GM12864 (cell line): ENCODE measurements around the gene BPTF.
"Not testable (repeated sequence)": the region's sequence is repeated elsewhere in the genome, so short reads cannot be mapped to it uniquely, and the experiment has no call there.

Source experiments
- DNase-seq: peaks from one replicate; pipeline ENCODE4 v3.0.0-alpha.2; 2011; ENCODE audit warnings: low read depth
- H3K4me3 ChIP-seq: 2 replicates; pipeline ENCODE4 v1.5.1; 2011; ENCODE audit warnings: mild to moderate bottlenecking, low read depth, low read length, control low read depth
- TF ChIP-seq, protein P1 (sequence below): IDR thresholded peaks from 2 replicates; pipeline ENCODE4 v1.5.1; 2011; ENCODE audit warnings: low read depth, mild to moderate bottlenecking, moderate library complexity, low read length, control low read depth, inconsistent platforms; ENCODE audit errors: missing control alignments

Gene BPTF

GRCh38 chr17:67850991-67851631 lies 25.8 kb downstream of the BPTF start:
- no peak overlapping the region for H3K4me3 ChIP-seq

GRCh38 chr17:67853703-67854102 lies 28.4 kb downstream of the BPTF start:
- TF ChIP-seq, protein P1, sequence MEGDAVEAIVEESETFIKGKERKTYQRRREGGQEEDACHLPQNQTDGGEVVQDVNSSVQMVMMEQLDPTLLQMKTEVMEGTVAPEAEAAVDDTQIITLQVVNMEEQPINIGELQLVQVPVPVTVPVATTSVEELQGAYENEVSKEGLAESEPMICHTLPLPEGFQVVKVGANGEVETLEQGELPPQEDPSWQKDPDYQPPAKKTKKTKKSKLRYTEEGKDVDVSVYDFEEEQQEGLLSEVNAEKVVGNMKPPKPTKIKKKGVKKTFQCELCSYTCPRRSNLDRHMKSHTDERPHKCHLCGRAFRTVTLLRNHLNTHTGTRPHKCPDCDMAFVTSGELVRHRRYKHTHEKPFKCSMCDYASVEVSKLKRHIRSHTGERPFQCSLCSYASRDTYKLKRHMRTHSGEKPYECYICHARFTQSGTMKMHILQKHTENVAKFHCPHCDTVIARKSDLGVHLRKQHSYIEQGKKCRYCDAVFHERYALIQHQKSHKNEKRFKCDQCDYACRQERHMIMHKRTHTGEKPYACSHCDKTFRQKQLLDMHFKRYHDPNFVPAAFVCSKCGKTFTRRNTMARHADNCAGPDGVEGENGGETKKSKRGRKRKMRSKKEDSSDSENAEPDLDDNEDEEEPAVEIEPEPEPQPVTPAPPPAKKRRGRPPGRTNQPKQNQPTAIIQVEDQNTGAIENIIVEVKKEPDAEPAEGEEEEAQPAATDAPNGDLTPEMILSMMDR: no peak
- no peak overlapping the region for H3K4me3 ChIP-seq
- no peak for DNase-seq

More at GRCh38 chr17:67850991-67851631, 25.8 kb downstream of the BPTF start:
- TF ChIP-seq, protein P1: no peak
- no peak for DNase-seq

DNA sequence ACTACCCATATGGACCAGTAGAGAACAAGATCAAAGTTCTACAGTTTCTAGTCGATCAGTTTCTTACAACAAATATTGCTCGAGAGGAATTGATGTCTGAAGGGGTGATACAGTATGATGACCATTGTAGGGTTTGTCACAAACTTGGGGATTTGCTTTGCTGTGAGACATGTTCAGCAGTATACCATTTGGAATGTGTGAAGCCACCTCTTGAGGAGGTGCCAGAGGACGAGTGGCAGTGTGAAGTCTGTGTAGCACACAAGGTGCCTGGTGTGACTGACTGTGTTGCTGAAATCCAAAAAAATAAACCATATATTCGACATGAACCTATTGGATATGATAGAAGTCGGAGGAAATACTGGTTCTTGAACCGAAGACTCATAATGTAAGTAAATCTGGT lies 29.1 kb downstream of the BPTF start:
- TF ChIP-seq, protein P1: no peak
- DNase-seq: no peak
- no peak overlapping the region for H3K4me3 ChIP-seq

DNA sequence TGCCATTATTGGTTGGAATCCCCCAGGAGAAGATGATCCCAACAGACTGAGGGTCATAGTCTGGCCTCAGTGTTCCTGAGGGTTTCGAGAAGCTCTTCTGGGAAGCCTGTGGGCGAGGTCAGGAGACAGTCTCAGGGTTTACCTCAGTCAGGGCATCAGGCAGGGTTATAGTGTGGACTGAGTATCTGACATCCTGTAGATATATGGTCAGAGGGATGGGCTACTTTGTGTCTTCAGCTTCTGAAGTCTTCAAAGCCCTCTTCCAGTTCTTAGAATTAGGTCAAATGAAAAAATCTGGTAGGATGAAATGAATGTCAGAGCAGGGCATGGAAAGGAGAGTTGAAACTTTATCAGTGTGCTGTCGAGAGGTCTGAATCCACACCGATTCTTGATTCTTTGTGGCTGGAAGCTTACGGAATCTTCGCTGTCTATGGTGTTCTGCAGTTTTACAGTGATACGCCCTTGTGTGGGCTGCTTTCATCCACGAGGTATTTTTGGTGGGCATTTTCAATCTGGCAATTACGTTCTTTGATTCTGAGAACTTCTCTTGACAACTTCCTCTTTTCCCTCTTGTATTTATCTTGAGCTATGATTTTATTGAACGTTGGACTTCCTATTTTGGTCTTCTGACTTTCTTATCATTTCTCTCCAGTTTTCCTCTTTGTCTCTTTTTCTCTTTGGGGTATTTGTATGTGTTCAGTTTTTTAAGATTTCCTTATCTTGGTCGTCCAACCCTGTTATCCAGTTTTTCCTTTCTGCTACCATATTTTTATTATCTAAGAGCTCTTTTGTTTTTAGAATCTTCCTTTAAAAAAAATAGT lies 30.4 kb downstream of the BPTF start:
- DNase-seq: no peak
- no peak overlapping the region for H3K4me3 ChIP-seq
- TF ChIP-seq, protein P1: no peak

- not testable (repeated sequence) for H3K4me3 ChIP-seq, DNase-seq
Observed at GRCh38 chr17:67856402-67856801, 31.1 kb downstream of the BPTF start.

DNA sequence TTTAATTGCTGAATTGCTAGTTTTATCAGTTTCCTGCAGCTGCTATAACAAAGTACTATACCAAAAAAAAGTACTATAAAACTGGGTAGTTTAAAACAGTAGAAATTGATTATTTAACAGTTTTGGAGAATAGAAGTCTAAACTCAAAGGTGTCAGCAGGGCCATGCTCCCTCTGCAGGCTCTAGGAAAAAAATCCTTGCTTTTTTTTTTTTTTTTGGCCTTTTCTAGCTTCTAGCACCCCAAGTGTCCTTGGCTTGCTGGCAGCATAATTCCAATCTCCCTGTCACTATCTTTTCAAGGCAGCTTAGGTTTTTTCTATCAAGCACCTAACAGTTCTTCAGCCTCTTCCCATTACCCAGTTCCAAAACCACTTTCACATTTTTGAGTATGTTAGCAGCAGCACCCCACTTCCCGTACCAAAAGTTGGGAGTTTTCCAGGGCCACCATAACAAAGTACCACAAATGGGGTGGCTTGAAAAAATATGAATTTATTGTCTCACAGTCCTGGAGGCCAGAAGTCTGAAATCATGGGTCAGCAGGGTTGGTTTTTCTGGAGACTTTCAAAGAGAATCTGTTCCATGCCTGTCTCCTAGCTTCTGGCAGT lies 37.4 kb downstream of the BPTF start:
- TF ChIP-seq, protein P1: peak; percentile 8
- no peak for DNase-seq
- H3K4me3 ChIP-seq: no peak overlapping the region

DNA sequence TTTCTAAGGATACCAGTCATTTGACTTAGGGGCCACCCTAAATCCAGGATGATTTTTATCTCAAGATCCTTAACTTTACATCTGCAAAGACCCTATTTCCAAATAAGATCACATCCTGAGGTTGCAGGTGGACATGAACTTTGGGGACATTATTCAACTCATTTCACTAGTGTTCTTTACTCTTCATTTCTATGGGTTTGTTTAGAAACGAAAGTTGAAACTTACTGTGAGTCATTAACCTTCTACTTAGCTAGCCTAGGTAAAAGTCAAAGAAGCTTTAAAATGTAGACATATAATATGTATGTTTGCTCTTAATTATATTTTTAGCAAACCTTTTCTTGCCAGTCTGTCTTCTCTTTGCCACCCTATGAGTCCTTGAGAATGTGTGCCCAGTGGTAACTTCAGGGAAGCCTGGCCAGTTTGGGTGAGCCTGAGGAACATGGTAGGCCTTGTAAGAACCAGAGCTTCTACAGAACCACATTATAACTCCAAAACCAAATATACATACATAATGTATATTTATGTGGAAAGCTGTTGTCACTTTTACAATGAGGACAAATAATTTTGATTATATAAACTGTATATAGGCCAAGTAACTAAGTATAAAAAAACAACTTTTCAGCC lies 38.4 kb downstream of the BPTF start:
- TF ChIP-seq, protein P1: no peak
- no peak overlapping the region for H3K4me3 ChIP-seq
- DNase-seq: no peak
